Upper lobe of left lung (tissue), 4 donors: ENCODE results near the gene GALNT18.

Experiments
- EP300 ChIP-seq, 4 donors: sonication (generic); formaldehyde crosslinking; IDR thresholded peaks; one replicate each; pipeline ENCODE4 v1.5.1; 2017; ENCODE audit warnings: antibody characterized with exemption in 4 of 4, control low read depth in 2 of 4
- TF ChIP-seq, protein P1 (sequence below), 6 experiments: fragments of 450-650 bp in 4 of 6; fragments of 200-600 bp in 2 of 6; sonication (generic) in 2 of 6; IDR thresholded peaks; one replicate each; pipeline ENCODE4 v1.5.1; 2016 to 2019; ENCODE audit warnings: antibody characterized with exemption in 6 of 6

DNA sequence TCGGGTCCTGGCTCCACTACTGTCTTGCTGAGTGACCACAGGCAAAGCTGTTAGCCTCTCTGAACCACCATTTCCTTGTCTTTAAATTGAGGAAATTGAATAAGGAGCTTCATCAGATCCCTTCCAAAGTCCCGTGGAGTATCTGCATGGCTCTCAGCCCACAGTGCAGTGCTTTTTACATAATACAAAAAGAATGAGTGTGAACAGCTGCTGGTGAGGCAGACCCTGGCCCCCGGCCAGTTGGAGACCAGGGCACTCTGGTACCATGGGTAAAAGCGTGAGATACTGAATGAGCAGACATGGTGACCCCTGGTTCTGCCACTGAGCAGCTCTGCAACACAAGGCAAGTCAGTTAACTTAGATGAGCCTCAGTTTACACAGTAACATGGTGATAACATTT is 86.8 kb downstream of the GALNT18 start:
- TF ChIP-seq, protein P1, sequence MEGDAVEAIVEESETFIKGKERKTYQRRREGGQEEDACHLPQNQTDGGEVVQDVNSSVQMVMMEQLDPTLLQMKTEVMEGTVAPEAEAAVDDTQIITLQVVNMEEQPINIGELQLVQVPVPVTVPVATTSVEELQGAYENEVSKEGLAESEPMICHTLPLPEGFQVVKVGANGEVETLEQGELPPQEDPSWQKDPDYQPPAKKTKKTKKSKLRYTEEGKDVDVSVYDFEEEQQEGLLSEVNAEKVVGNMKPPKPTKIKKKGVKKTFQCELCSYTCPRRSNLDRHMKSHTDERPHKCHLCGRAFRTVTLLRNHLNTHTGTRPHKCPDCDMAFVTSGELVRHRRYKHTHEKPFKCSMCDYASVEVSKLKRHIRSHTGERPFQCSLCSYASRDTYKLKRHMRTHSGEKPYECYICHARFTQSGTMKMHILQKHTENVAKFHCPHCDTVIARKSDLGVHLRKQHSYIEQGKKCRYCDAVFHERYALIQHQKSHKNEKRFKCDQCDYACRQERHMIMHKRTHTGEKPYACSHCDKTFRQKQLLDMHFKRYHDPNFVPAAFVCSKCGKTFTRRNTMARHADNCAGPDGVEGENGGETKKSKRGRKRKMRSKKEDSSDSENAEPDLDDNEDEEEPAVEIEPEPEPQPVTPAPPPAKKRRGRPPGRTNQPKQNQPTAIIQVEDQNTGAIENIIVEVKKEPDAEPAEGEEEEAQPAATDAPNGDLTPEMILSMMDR (IDR thresholded peaks at IDR 0.05), result no peak
- TF ChIP-seq EP300 (IDR thresholded peaks at IDR 0.05), result no peak
